Epithelial cell of alveolus of lung (primary cell): ENCODE data around the gene CDC14A. TPM values are rescaled to one million over a fixed set of nuclear protein-coding genes. Genes with fewer than 3 reads are reported as not detected.

Experiments
- total RNA-seq: library from RNA; depleted of rRNA; stranded (reverse); fragments of >200 nt; gene quantifications from 2 replicates; pipeline ENCODE4 v1.2.1, GENCODE V29; 2015

Gene CDC14A, protein sequence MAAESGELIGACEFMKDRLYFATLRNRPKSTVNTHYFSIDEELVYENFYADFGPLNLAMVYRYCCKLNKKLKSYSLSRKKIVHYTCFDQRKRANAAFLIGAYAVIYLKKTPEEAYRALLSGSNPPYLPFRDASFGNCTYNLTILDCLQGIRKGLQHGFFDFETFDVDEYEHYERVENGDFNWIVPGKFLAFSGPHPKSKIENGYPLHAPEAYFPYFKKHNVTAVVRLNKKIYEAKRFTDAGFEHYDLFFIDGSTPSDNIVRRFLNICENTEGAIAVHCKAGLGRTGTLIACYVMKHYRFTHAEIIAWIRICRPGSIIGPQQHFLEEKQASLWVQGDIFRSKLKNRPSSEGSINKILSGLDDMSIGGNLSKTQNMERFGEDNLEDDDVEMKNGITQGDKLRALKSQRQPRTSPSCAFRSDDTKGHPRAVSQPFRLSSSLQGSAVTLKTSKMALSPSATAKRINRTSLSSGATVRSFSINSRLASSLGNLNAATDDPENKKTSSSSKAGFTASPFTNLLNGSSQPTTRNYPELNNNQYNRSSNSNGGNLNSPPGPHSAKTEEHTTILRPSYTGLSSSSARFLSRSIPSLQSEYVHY
- total RNA-seq: 1.9 and 3.4 TPM in 2 replicates

DNA sequence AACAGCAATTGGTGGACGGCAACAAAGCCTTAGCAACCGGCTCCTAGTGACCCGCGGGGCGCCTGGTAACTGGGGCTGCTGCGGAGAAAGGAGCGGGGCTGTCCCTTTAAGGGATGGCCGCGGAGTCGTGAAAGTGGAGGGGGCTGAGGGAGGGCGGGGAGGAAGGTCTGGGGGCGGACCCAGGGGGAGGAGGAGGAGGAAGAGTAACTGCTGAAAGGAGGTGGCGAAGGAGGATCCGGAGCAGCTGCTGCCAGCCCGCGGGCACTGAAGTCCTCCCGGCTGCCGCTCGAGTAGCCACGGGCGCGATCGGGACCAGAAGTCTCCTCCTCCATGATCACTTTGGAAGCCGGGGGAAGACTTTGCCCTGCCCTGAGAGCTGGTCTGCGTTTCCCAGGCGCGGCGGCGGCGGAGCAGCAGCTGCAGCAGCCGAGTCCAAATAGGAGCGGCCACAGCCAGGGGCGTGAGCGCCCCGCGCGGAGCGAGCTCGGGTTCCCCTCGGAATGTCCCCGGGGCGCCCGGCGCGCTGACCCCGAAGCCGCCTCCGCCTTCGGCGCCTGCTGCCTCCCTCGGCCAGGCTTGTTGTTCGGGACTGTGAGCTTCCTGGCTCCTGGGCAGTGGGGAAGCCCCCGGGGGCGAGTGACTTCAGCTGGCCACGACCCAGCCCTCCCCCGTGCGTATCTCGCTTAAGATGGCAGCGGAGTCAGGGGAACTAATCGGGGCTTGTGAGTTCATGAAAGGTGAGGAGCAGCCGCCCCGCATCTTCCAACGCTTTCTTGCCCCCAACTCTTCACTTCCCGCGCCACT is at the start of gene CDC14A:
CDC14A (plus strand) TSS at position 240 of the 804 bp plus-strand sequence; CDS start at position 689, 449 bp downstream.

Other genes starting within 250 kb of the CDC14A start
- 1.9 and 3.0 TPM in 2 replicates for gene SASS6, start 219.6 kb upstream of the CDC14A start, total RNA-seq
- gene TRMT13, start 219.3 kb upstream of the CDC14A start, total RNA-seq: 4.2 and 5.2 TPM in 2 replicates
- gene LRRC39, start 174.2 kb upstream of the CDC14A start, total RNA-seq: 0.24 TPM in 1 of 2 replicates, not detected in the other
- 3.4 and 10.9 TPM in 2 replicates for gene DBT, start 102.7 kb upstream of the CDC14A start, total RNA-seq
- gene RTCA, start 86.3 kb upstream of the CDC14A start, total RNA-seq: 23.7 and 28.8 TPM in 2 replicates
- gene GPR88, start 185.6 kb downstream of the CDC14A start, total RNA-seq: under 0.01 and 0.13 TPM in 2 replicates